ENCODE measurements around the gene CBX1. TPM values are rescaled to one million over a fixed set of nuclear protein-coding genes. Genes with fewer than 3 reads are reported as not detected.

Gene CBX1
- total and polyA plus RNA-seq, 10 of the 15 experiments (the other 5 are each of a cell fraction or from before 2014, with no cell fraction given) = 11.8 to 99.2 (median 43.5) TPM

DNA sequence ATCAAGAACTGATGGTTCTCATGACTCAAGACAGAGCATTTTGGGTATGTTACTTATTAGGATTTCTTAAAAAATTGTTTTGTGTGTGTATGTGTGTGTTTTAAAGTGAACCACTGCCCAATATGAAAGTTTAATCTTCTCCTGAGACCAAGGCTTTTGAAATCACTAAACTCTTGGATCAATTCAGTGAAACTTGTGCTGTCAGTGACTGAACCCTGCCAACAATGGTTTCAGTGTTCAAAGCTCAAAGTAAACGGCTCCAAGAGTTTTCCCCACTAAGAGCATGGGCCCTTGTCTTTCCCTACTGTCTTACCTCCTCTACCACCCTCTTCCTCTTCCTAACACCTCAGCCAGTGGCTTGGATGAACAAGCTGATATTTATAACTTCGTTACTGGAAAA, 31.1 kb downstream of the CBX1 start:
- H2AFZ ChIP-seq (ENCODE audit: control insufficient read depth, low read depth, low read length) = no peak overlapping the region
- FAIRE-seq = no peak
- no peaks in the 10 kb centered on the region for H3K4me1 ChIP-seq (ENCODE audit: control insufficient read depth, insufficient read depth, low read length)
- SMC1A ChIA-PET (ENCODE audit: uncharacterized antibody, unreplicated experiment) = interaction anchor here (0.7 kb wide), 1 partner anchor 12 kb away, joined by 3 read pairs; no protein-coding TSS in a partner anchor
- WGBS (ENCODE audit: insufficient coverage, insufficient replicate concordance, low lambda C conversion rate, missing lambda C conversion rate) = 87% methylated on average over 2 of the region's 2 CpGs
- POLR2A ChIA-PET = interaction anchor here (0.5 kb wide), 2 partner anchors 8 to 22 kb away, joined by 3 to 6 read pairs; partner anchors contain the start of gene NFE2L1
- intact Hi-C loops (cut with micrococcal nuclease; ENCODE audit: unreplicated experiment) = no loop called here
- CTCF ChIA-PET = interaction anchor here (1.1 to 3.9 kb wide), 2 partner anchors 10 to 45 kb away, joined by 3 to 32 read pairs; no protein-coding TSS in a partner anchor
- no peak overlapping the region for H3K9ac ChIP-seq (ENCODE audit: control insufficient read depth, insufficient read depth, low read length)
- H3K4me2 ChIP-seq (ENCODE audit: control insufficient read depth, insufficient read depth) = no peak overlapping the region
- no peak for TF ChIP-seq CBX3 (IDR thresholded peaks at IDR 0.05; ENCODE audit: borderline replicate concordance, low read depth)
- no peak for TF ChIP-seq HSF1 (IDR thresholded peaks at IDR 0.05; ENCODE audit: low read depth, low read length)
- no peak for TF ChIP-seq CBX5 (IDR thresholded peaks at IDR 0.05; ENCODE audit: low read depth)
- TF ChIP-seq, protein P1, sequence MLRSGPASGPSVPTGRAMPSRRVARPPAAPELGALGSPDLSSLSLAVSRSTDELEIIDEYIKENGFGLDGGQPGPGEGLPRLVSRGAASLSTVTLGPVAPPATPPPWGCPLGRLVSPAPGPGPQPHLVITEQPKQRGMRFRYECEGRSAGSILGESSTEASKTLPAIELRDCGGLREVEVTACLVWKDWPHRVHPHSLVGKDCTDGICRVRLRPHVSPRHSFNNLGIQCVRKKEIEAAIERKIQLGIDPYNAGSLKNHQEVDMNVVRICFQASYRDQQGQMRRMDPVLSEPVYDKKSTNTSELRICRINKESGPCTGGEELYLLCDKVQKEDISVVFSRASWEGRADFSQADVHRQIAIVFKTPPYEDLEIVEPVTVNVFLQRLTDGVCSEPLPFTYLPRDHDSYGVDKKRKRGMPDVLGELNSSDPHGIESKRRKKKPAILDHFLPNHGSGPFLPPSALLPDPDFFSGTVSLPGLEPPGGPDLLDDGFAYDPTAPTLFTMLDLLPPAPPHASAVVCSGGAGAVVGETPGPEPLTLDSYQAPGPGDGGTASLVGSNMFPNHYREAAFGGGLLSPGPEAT (IDR thresholded peaks at IDR 0.05; ENCODE audit: low read depth) = no peak
- no peak overlapping the region for H3K4me3 ChIP-seq
- RAD21 ChIA-PET (ENCODE audit: unreplicated experiment) = no interaction called here
- H3K36me3 ChIP-seq (ENCODE audit: control insufficient read depth in 2 of 2, insufficient read depth in 2 of 2, low read length in 1 of 2) = peaks cover 4 to 17% of the 10 kb centered on the region in 2 experiments; a peak in 3 of 4 replicates
- TSS peak; percentile 95 for BruUV-seq (replicated peaks)
- ATAC-seq = no peak
- H3K27ac ChIP-seq (ENCODE audit: control insufficient read depth, insufficient read depth) = no peak overlapping the region
- in situ Hi-C loops (cut with MboI) = no loop called here
- H3K79me2 ChIP-seq (ENCODE audit: control insufficient read depth, insufficient read depth, low read length) = no peaks in the 10 kb centered on the region
- no peak for DNase-seq (ENCODE audit: low read depth, low spot score)
- no peaks in the 10 kb centered on the region for H3K27me3 ChIP-seq (replicated peaks in 1 of 2; ENCODE audit: control insufficient read depth in 2 of 2, insufficient read depth in 2 of 2, low read length in 1 of 2)
- H3K9me3 ChIP-seq (replicated peaks; ENCODE audit: control insufficient read depth, insufficient read depth, low read length) = no peaks in the 10 kb centered on the region
- H4K20me1 ChIP-seq (ENCODE audit: control insufficient read depth, insufficient read depth) = no peaks in the 10 kb centered on the region
